ENCODE results near the gene SIX5.
"Not testable (repeated sequence)": the region's sequence is repeated elsewhere in the genome, so short reads cannot be mapped to it uniquely, and the experiment has no call there.

The SIX5 gene

DNA sequence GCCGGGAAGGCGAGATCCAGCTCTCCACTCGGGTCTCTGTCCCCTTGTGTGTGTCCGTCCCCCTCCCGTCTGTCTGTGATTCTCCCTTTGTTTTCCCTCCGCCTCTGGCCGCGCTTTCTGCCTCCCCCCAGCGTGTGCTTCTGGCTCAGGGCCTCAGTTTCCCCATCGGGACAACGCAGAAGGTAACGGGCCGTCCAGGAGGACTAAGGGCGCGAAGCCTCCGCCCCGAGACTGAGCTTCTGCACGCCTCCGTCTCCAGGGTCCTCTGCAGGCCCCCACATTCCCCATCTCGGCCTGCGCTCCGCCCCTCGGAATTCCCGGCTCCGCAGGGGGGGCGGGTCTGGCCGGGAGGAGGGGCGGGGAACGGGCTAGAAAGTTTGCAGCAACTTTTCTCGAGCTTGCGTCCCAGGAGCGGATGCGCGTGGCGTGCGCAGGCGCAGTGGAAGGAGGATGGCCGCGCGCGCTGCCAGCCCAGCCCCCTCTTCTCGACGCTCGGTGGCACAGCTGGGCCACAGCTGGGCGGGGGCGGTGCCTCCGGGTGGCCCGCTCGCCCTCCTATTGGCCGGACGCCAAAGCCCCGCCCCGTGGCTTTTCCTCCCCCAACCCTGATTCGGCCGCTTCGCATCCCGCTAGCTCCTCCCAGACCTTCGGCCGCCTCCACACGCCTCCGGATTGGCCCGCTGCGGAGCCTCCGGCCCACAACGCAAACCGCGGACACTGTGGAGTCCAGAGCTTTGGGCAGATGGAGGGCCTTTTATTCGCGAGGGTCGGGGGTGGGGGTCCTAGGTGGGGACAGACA lies at the start of gene SIX5:
Gene SIX5, minus strand, starts transcription at position 269 of the 799 bp plus-strand sequence. CDS start 408 bp downstream, outside the sequence.
- peak; percentile 88 for DNase-seq (ENCODE audit: low spot score)

DNA sequence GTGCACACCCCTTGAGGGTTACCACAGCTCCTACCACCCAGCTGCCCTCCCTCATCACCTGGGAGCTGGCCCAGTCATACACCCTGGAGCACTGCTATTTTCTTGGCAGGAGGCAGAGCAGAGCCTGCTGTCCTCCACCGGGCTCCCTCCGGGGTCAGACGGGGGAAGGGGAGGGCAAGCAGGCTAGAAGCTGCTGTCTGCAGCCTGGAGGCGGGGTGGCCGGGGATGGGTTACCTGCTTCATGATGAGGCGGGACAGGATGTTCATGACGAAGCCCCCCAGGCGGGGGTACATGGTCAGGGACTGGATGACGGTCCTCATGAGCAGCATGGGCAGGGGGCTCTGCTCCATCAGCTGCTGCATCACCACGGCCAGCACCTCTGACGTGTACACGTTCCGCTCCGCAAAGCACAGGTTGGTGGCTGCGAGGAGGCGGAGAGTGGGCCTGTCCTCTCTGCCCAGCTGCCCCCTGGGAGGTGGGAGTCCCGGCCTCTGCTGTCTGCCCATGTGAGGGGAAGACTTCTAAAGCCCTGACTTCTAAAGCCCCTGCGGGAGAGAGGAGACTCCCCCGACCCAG lies 48.8 kb upstream of the SIX5 start:
- DNase-seq (ENCODE audit: low spot score) = no peak

DNA sequence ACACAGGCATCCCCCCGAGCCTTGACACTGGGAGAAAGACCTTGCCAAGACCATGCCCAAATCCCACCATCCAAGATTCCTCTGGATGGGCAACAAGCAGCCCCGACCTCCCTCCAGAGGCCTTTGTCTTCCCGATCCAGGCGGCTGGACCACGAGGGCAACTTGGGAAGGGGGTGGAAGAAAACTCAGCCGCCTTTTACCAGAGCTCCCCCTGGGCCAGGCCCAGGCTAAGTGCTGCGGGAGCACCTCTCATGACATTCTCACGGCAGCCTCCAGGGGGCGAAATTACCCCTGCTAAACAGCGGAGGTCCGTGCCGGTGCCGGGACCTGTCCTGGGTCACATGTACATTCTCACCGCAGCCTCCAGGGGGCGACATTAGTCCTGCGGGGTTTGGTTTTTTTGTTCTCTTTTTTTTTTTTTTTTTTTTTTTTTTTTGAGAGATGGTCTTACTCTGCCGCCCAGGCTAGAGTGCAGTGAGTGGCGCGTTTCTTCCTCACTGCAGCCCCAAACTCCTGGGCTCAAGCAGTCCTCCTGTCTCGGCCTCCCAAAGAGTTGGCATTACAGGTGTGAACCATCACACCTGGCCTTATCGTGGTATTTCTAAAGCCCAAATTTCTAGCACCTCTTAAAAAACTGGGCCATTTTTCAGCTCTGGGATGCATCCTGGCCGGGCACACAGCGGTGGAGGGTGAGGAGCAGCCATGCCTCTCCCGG lies 48.1 kb upstream of the SIX5 start:
- peak; percentile 86 for DNase-seq (ENCODE audit: low spot score)

- DNase-seq (ENCODE audit: low spot score) = no peak
These were observed 47.4 kb upstream of the SIX5 start for GRCh38 chr19:45816236-45817009.

DNA sequence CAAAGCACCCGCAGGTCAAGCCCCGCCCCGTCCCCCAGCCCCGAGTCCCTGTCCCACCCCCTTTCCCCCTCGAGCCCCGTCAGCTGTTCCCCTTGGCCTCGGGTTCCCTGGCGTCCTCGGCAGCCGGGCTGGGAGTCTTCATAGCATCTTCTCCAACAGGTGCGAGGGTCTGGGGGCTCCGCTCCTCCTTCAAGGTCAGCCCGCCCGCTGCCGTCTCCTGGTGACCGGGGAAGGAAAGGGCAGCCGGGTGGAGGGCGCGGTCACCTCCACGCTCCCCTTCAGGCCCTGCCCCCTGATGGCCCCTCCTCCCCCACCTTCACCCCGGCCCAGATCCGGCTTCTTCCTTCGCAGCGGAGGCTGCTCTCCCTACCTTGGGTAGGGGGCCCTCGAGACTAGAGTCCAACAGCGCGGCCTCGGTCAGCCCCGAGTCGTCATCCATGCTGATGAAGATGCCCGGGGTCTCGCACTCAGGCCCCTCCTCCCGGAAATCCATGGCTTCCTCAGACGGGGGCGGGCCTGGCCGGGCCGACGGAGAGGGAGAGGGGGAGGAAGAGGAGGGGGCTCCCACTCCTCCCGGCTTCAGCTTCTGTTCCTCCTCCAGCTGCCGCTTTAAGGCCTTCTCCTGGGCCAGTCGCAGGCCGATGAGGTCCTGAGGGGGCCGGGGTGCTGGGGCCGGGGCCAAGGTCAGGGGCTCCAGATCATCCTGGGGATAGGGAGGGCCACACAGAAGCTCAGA lies 46.6 kb upstream of the SIX5 start:
- DNase-seq (ENCODE audit: low spot score) = no peak

GRCh38 chr19:45814851-45815480 lies 45.9 kb upstream of the SIX5 start, which contains the start of gene RSPH6A:
RSPH6A (minus strand) TSS chr19:45815308; CDS start chr19:45815176, 132 bp downstream.
- no peak for DNase-seq (ENCODE audit: low spot score)

GRCh38 chr19:45814166-45814780 lies 45.2 kb upstream of the SIX5 start:
- no peak for DNase-seq (ENCODE audit: low spot score)

DNA sequence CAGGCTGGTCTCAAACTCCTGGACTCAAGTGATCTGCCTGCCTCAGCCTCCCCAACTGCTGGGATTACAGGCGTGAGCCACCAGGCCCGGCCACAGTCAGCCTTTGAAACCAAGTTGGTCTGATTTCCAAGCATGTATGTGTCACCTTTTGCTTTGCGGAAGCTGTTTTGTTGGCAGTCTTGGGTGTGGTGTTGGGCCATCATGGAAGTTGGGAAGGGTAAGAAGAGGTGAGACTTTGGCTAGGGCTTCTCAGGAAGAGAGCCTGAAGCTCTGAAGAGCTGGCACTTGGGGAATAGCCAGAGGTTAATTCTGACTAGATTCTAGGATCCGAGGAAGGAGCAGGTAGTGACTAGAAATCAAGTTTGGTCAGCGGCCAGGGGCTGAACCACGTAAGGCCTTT lies 43.2 kb upstream of the SIX5 start:
- no peak for DNase-seq (ENCODE audit: low spot score)

DNA sequence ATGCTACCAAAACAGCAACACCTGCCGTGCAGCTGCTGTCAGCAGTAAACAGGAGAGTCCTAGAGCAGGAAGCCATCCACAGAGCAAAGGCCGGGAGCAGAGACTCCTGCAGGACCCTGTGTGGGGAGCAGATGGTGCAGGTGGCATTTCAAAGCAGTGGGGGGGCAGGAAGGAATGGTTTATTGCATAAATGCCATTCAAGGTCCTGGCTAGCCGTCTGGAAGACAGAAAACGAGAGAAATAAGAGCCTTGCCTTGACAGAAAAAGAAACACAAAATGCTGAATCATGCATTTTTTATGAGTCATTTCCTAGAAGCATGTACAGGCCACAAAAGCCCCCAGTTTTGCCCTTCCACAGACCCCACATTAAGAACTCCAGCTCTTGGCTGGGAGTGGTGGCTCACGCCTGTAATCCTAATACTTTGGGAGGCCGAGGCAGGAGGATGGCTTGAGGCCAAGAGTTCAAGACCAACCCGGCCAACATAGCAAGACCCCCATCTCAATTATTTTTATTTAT lies 40.6 kb upstream of the SIX5 start:
- DNase-seq (ENCODE audit: low spot score) = no peak

GRCh38 chr19:45805719-45806118 lies 36.7 kb upstream of the SIX5 start:
- no peak for DNase-seq (ENCODE audit: low spot score)

DNA sequence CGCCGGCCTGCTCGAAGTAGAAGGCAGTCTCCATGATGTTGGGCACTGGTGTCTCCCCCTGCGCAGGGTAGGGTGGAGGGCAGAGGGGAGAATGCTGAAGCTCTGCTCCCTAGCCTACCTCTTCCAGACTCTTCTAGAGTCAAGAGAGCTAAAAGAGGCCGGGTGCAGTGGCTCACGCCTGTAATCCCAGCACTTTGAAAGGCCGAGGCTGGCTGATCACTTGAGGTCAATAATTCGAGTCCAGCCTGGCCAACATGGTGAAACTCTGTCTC lies 35.8 kb upstream of the SIX5 start:
- DNase-seq (ENCODE audit: low spot score) = no peak

DNA sequence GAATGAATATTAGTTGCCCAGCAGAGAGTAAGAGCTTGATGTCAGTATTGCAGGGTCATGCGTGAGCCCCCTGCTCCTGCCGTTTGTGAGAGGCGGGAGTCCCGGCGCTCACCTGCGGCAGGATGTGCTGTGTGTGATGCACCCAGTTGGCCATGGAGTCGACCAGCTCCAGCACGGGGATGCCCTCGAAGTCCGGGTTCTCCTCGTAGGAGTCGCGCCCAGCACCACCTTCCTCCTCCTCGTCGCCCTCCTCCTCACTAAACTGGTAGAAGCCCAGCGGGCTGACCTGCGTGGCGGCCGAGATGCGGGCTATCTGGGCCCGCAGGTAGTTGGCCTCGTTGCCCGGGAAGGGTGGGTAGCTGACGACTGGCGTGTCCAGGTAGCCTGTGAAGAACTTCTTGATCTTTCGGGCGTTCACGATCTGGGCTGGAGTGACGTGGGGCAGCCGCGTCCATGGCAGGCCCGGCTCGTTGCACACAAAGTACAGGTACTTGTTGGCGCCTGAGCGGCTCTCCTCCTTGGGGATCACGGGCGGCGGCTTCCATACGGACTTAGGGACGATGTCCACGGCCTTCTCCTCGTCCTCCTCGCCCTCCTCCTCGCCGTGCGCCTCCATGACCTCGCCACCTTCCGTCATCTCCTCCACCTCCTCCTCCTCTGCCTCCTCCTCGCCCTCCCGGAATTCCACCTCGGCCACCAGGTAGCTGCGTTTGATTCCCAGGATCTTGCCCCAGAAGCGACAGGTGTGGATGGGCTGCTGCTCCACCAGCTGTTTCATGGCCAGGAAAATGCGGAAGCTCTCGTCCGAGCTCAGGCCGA lies 35.3 kb upstream of the SIX5 start:
- no peak for DNase-seq (ENCODE audit: low spot score)

- no peak for DNase-seq (ENCODE audit: low spot score)
These were observed 32.6 kb upstream of the SIX5 start for GRCh38 chr19:45801603-45802175.

DNA sequence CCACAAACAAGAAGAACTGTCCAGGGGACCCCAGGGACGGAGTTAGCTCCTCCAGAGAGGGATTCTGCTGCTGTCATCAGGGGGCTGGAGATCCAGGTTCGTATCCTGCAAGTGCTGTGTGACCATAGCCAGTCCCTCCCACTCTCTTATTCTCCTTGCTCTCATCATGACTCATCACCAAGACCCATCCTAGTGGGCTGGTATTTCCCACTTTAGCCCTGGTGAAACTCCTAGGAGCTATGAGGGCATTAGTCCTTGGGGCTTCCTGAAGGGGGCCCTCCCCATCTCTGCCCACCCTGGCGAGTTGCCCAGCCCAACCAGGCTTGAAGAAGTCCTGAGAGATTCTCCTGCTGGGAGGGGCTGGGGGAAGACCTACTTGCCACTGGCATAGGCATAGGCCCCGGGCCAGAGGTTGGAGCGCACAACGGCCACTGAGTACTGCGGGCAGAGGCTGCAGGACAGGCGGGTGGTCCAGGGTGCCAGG lies 31.1 kb upstream of the SIX5 start:
- no peak for DNase-seq (ENCODE audit: low spot score)

DNA sequence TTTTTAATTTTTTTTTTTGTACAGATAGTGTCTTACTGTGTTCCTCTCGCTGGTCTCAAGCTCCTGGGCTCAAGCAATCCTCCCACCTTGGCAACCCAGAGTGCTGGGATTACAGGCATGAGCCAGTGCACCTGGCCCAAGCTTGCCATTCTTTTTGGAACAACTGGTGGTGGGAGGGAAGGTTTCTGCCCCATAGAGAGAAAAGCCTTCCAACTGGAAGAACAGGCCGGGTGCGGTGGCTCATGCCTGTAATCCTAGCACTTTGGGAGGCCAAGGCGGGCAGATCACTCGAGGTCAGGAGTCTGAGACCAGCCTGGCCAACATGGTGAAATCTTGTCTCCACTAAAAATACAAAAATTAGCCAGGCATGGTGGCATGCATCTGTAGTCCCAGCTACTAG lies 30.5 kb upstream of the SIX5 start:
- DNase-seq (ENCODE audit: low spot score) = not testable (repeated sequence)

DNA sequence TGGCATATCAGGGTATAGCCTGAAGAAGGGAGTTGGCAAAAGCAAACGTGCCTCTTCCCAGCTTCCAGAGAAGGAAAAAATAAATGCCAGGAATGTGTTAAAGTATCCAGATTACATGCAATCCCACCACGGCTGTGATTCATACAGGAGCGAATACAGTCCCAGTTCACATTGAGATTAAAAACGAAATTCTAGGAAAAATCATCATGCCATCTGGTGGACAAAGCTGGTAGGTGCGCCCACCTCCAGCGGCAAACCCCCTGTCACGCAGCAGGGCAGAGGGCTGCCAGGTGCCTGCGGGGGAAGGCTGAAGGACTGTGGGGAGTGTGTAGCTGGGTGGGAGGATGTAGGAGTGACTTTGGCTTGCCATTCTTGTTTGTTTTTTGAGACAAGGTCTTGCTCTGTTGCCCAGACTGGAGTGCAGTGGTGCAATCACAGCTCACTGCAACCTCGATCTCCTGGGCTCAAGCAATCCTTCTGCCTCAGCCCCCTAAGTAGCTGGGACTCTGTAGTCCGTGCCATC lies 30.0 kb upstream of the SIX5 start:
- DNase-seq (ENCODE audit: low spot score) = peak; percentile 61

DNA sequence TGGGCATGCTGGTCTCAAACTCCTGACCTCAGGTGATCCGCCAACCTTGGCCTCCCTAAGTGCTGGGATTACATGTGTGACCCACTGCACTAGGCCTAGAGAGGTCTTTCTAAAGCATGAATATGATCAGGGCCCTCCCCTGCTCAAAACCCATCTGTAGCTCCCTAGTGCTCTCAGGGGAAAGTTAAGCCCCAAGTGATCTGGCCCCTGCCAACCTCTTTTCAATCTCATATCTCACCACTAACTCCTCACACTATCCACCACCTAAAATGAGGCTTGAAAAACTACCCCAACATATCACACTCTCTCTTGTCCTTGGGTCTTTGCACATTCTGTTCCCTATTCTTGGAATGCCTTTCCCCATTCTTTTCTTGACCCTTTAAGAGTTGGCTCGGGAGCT lies 25.6 kb upstream of the SIX5 start:
- no peak for DNase-seq (ENCODE audit: low spot score)

- no peak for DNase-seq (ENCODE audit: low spot score)
These were observed 24.8 kb upstream of the SIX5 start for GRCh38 chr19:45793876-45794275.

DNA sequence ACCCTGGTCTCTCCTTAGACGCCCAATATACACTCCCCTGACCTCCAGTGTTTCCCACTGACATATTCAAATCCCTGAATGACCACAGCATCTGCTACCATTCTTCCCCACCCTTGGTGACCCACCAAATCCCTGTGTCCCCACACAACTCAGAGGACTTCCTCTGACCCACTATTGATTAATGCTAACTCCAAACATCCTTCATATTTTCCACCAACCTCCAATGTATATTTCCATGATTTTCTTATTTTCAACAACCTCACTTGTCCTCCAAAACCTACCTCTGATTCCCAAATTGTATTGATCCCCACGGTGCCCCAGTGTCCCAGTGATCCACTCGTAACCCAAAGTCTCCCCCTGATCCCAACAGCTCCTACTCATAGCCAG lies 24.1 kb upstream of the SIX5 start:
- DNase-seq (ENCODE audit: low spot score) = no peak
